Esophagus muscularis mucosa (tissue), 3 donors: ENCODE results near the gene ZNF846.
A peak's percentile ranks its signal among the peaks of the same experiment; 100 is the strongest.

ENCODE experiments used
- CTCF ChIP-seq, 3 experiments: fragments of 200-600 bp in 2 of 3; fragments of 450-650 bp in 1 of 3; sonication (generic) in 2 of 3; IDR thresholded peaks; one replicate each; pipeline ENCODE4 v1.5.1; 2017 to 2019; ENCODE audit warnings: antibody characterized with exemption in 3 of 3, mild to moderate bottlenecking in 2 of 3, moderate library complexity in 1 of 3
- EP300 ChIP-seq: sonication (generic); formaldehyde crosslinking; IDR thresholded peaks from one replicate; pipeline ENCODE4 v1.6.1; 2017; ENCODE audit warnings: antibody characterized with exemption

- TF ChIP-seq CTCF (IDR thresholded peaks at IDR 0.05) (peak in 1 of 3 experiments; percentile 17), EP300 (no peak)
Observed at GRCh38 chr19:9793071-9793591, 24.6 kb upstream of the ZNF846 start.
